Pancreas (tissue), 10 donors: ENCODE data around the gene FRYL. TPM values are rescaled to one million over a fixed set of nuclear protein-coding genes. Genes with fewer than 3 reads are reported as not detected.

ENCODE experiments used
- ATAC-seq, 4 donors: fragments of 200-7000 bp; cut with Tn5 transposase; one replicate each; pipeline versions ENCODE4 v1.8.0 to v1.9.1; 2020; ENCODE audit warnings: mild to moderate bottlenecking in 4 of 4, moderate library complexity in 4 of 4
- DNase-seq, 6 donors: peaks; one replicate each; pipeline ENCODE4 v3.0.0-alpha.2; 2020
- FAIRE-seq: peaks from 2 replicates; lab custom pipeline; 2012; peaks lifted over from hg19 to GRCh38; lab: Jason Lieb, UNC
- H3K27ac ChIP-seq, 4 donors: fragments of 200-600 bp; sonication (generic); 1 replicate in 3 of 4; 2 replicates in 1 of 4; pipeline versions ENCODE4 v1.5.0 to v1.8.0; 2020
- H3K27me3 ChIP-seq, 4 donors: fragments of 200-600 bp; one replicate each; pipeline ENCODE4 v1.8.0; 2021
- H3K36me3 ChIP-seq, 3 donors: fragments of 200-600 bp; sonication (generic) in 1 of 3; one replicate each; pipeline versions ENCODE4 v1.5.0 to v1.8.0; 2020 to 2021
- H3K4me1 ChIP-seq, 3 donors: fragments of 200-600 bp; one replicate each; pipeline ENCODE4 v1.8.0; 2021
- H3K4me3 ChIP-seq, 4 donors: fragments of 200-600 bp; sonication (generic) in 2 of 4; one replicate each; pipeline versions ENCODE4 v1.5.0 to v1.8.0; 2020 to 2021
- H3K9me3 ChIP-seq, 4 donors: fragments of 200-600 bp; one replicate each; pipeline ENCODE4 v1.8.0; 2021
- WGBS, 2 donors: extraction: QIAGEN DNeasy Blood & Tissue Kit; methylation state at CpG; one replicate each; pipeline ENCODE4 v1.1.7; 2013; 5-methylcytosine and 5-hydroxymethylcytosine counted together
- intact Hi-C, 3 donors: fragments of 100-400 bp; cut with DNase I; formaldehyde crosslinking; loops; one replicate each; pipeline versions ENCODE4 v1.11.1 to v1.14.2; 2022
- polyA plus RNA-seq, 2 donors: library from polyadenylated mRNA; stranded (reverse); fragments of 200-250 nt; gene quantifications; one replicate each; pipeline ENCODE4 v1.2.3, GENCODE V29; 2013
- total RNA-seq, 6 donors: library from RNA; stranded (reverse); fragmentation: NEBNext Ultra II Directional in 4 of 6; extraction: Animal tissue kit (Norgen Biotek cat#: 25700) in 4 of 6; gene quantifications; one replicate each; pipeline versions ENCODE4 v1.2.1 to v1.2.4, GENCODE V29; 2021 to 2023
- TF ChIP-seq, protein P1 (sequence below), 4 donors: fragments of 200-600 bp; sonication (generic) in 3 of 4; IDR thresholded peaks; one replicate each; pipeline versions ENCODE4 v1.5.0 to v1.8.0; 2021; ENCODE audit warnings: antibody characterized with exemption in 4 of 4
- donor health status: healthy with polysubstance abuse.
- donor health status: DM: no; HTN: no; CAD: no; lungs with moderate emphysema.
- donor health status: DM: no; HTN: no; CAD: no.
- donor health status: control.
- donor health status: control.
- donor health status: Bipolar disorder and iron deficiency.
- donor health status: DM: yes; HTN: yes; CAD: no.
- donor health status: DM: no; HTN: no; CAD: no.
- donor health status: DM: no; HTN: no; CAD: no.
- donor health status: DM: yes; HTN: yes; CAD: no.

The FRYL gene
- total and polyA plus RNA-seq, 8 donors = 9.1 to 38.7 (median 20.7) TPM

DNA sequence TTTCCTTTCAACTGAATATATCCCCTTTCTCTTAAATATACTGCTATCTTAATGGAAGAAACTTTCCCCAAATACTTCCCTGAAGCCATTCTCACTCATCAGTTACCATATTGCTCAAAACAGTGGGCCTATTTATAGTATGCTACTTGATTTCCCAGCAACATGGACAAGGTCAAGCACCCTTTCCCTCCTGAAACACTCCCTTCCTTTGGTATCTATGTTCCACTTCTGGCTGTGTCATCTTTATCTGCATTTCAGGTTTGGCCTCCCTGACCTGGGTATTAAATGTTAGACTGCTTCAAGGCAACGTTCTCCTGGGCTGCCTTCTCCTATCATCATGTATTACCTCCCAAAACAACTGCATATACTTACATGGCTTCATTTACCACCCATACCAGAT is 188.7 kb downstream of the FRYL start:
- Histone ChIP-seq H3K4me1 (no peaks in the 10 kb centered on the region), H3K4me3 (no peak overlapping the region), H3K36me3 (no peaks in the 10 kb centered on the region), H3K27me3 (no peaks in the 10 kb centered on the region), H3K9me3 (no peaks in the 10 kb centered on the region), H3K27ac (no peak overlapping the region)
- TF ChIP-seq, protein P1, sequence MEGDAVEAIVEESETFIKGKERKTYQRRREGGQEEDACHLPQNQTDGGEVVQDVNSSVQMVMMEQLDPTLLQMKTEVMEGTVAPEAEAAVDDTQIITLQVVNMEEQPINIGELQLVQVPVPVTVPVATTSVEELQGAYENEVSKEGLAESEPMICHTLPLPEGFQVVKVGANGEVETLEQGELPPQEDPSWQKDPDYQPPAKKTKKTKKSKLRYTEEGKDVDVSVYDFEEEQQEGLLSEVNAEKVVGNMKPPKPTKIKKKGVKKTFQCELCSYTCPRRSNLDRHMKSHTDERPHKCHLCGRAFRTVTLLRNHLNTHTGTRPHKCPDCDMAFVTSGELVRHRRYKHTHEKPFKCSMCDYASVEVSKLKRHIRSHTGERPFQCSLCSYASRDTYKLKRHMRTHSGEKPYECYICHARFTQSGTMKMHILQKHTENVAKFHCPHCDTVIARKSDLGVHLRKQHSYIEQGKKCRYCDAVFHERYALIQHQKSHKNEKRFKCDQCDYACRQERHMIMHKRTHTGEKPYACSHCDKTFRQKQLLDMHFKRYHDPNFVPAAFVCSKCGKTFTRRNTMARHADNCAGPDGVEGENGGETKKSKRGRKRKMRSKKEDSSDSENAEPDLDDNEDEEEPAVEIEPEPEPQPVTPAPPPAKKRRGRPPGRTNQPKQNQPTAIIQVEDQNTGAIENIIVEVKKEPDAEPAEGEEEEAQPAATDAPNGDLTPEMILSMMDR (IDR thresholded peaks at IDR 0.05) = no peak
- no peak for ATAC-seq
- 87 to 91% methylated on average over 1 of the region's 1 CpG for WGBS, 2 donors
- no peak for DNase-seq
- intact Hi-C loops = no loop called here
- FAIRE-seq = no peak

DNA sequence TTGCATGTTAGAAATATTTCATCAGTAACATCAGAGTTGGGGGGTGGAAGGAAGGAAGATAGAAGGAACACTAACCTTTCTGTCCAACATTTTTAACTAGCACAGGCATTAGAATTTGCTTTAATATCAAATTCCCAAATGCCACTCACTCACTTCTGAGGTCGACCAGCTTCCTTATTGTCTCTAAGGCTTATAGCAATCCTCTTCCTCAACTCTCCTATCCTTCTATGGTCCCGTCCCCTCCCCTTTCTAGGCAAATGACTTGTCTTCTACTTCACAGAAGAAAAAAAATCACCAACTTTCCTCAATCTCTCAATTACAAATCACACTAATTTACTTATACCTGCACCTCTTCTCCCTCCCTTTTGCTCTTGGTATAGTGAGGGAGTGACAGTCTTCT is 189.2 kb downstream of the FRYL start:
- H3K9me3 ChIP-seq = no peaks in the 10 kb centered on the region
- H3K4me3 ChIP-seq = no peak overlapping the region
- H3K4me1 ChIP-seq = no peaks in the 10 kb centered on the region
- ATAC-seq = no peak
- H3K36me3 ChIP-seq = no peaks in the 10 kb centered on the region
- no peaks in the 10 kb centered on the region for H3K27me3 ChIP-seq
- intact Hi-C loops = no loop called here
- no peak overlapping the region for H3K27ac ChIP-seq
- DNase-seq = no peak
- 70 to 79% methylated on average over 2 of the region's 2 CpGs for WGBS, 2 donors
- TF ChIP-seq, protein P1 (IDR thresholded peaks at IDR 0.05) = no peak
- FAIRE-seq = no peak

DNA sequence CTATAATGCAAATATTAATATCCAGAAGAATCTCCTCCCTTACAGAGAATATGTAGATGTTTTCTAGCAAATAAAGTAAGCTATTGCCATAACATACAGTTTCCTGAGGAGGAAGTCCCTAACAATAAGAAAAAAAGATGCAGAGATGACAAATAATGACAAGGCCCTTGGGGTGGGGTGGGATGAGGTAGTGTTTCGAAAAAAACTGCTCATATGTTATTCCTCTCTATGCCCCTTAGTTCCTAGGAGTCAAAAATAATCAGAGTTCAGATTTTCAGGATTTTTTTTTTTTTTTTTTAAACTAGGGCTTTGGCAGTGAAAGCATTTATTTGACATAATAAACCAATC is 191.0 kb downstream of the FRYL start:
- DNase-seq = no peak
- Histone ChIP-seq H3K9me3 (no peaks in the 10 kb centered on the region), H3K27ac (no peak overlapping the region), H3K4me3 (no peak overlapping the region), H3K36me3 (no peaks in the 10 kb centered on the region), H3K27me3 (no peaks in the 10 kb centered on the region), H3K4me1 (no peaks in the 10 kb centered on the region)
- ATAC-seq = no peak
- WGBS, 2 donors = 88 to 97% methylated on average over 1 of the region's 1 CpG
- FAIRE-seq = no peak
- intact Hi-C loops = loop anchor here in 1 of 3 donors (10.0 kb wide), 1 partner anchor 376 kb away; no protein-coding TSS in a partner anchor
- TF ChIP-seq, protein P1 (IDR thresholded peaks at IDR 0.05) = no peak

DNA sequence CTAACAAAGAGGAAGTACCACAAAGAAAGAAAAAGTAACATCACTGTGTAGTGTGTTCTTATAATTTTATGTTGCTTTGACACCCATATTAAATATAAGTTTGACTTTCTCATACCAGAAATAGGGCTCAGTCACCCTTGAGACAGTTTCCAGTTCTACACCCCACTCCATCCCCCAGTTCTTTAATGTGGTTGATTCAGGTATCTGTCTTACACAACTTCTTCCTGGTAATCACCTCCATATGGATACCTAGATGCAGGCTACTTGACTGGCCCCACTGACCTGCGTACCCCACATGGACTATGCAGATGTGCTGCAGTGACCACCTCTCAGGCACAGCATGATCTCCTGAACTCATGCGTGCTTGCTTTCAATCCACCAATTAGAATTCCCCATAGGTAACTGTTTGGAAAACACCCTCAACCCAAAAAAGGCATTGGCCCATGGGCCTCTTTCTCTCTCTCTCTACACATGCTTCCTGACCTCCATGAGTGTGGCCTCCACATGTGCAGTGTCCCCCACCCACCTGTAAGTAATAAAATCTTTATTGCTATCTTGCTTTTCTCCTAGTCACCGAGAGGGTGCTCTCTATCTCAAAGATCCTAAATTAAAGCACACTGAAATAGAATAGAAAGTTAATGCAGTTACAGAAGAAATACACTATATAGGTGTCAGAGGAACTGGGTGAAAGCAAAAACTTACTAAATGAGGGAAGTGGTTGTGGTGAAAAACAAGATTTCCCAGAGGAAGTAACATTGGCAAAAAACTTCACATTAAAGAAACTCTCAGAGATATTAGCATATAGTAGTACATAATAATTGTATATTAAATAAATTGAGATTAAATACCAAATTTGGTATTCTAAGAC is 191.6 kb downstream of the FRYL start:
- ATAC-seq (no peak), DNase-seq (no peak), FAIRE-seq (no peak)
- TF ChIP-seq, protein P1 (IDR thresholded peaks at IDR 0.05) = no peak
- Histone ChIP-seq H3K4me3 (no peak overlapping the region), H3K4me1 (no peaks in the 10 kb centered on the region), H3K9me3 (no peaks in the 10 kb centered on the region), H3K27ac (no peak overlapping the region), H3K27me3 (no peaks in the 10 kb centered on the region), H3K36me3 (no peaks in the 10 kb centered on the region)
- intact Hi-C loops = loop anchor here in 1 of 3 donors (10.0 kb wide), 1 partner anchor 376 kb away; no protein-coding TSS in a partner anchor
- WGBS, 2 donors = 68 to 73% methylated on average over 3 of the region's 3 CpGs

DNA sequence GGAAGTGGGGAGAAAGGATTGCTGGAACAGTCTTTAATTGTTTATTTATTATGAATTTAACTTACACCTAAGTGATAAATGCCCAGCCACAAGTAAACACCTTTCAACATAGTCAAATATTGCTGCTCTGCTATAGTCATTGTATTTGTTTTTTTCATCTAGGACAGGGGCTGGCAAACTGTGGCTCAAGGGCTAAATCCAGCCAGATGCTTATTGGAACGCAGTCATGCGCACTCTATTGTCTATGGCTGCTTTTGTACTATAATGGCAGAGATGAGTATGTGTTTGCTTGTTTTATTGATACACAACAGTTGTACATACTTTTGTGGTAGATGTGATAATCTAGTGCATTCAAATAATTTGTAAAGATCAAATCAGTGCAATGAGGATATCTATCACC is 194.7 kb downstream of the FRYL start:
- intact Hi-C loops = loop anchor here in 1 of 3 donors (10.0 kb wide), 1 partner anchor 379 kb away; no protein-coding TSS in a partner anchor
- H3K36me3 ChIP-seq = peaks cover 0 to 12% (median 6%) of the 10 kb centered on the region in 3 donors

More for the DNA sequence above, 194.7 kb downstream of the FRYL start:
- H3K27ac ChIP-seq = no peak overlapping the region
- no peak overlapping the region for H3K4me3 ChIP-seq
- no peaks in the 10 kb centered on the region for H3K4me1 ChIP-seq
- 94 to 98% methylated on average over 2 of the region's 2 CpGs for WGBS, 2 donors
- ATAC-seq = no peak
- no peaks in the 10 kb centered on the region for H3K9me3 ChIP-seq
- FAIRE-seq = no peak
- H3K27me3 ChIP-seq = no peaks in the 10 kb centered on the region
- TF ChIP-seq, protein P1 (IDR thresholded peaks at IDR 0.05) = no peak
- DNase-seq = no peak
